HG02759 (cell line): Measurements from ENCODE around the gene RER1.
A peak's percentile ranks its signal among the peaks of the same experiment; 100 is the strongest.

Experiments
- ATAC-seq: cut with Tn5 transposase; IDR thresholded peaks from one replicate; pipeline ENCODE4 v1.9.1; 2021; ENCODE audit warnings: mild to moderate bottlenecking, moderate library complexity; ENCODE audit not compliant: unreplicated experiment

The RER1 gene

DNA sequence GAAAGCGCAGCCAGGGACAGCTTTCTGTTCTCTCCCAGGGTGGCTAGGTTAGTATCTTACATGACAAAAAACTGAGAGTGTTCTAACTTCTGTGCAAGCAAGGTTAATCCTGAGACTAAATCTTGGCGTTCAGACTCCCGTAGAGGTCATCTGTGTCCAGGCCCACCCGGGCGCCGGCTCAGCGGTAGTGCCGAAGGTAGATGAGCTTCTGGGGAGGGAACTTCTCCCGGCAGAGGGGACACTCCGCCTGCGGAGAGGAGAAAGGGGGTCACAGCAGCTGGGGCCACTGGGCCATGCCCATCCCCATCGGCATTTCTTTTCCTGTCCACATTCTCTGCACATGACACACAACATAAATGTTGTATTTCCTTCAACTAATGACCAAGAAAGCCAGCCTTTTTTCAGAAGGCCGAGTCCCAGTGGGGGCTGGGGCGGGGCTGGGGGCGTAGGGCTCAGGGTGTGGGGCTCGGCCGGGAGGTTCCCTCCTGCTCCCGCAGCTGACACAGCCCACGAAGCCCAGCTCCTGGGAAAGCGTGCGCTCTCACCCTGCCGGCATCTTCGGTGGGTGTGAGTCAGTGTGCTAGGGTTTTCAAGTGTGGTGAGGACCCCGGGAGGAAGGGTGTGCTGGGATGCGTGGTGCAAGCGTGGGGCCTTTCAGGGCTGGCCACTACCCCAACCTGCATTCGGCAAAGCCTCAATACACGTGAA, 14.1 kb downstream of the RER1 start:
- no peak for ATAC-seq

DNA sequence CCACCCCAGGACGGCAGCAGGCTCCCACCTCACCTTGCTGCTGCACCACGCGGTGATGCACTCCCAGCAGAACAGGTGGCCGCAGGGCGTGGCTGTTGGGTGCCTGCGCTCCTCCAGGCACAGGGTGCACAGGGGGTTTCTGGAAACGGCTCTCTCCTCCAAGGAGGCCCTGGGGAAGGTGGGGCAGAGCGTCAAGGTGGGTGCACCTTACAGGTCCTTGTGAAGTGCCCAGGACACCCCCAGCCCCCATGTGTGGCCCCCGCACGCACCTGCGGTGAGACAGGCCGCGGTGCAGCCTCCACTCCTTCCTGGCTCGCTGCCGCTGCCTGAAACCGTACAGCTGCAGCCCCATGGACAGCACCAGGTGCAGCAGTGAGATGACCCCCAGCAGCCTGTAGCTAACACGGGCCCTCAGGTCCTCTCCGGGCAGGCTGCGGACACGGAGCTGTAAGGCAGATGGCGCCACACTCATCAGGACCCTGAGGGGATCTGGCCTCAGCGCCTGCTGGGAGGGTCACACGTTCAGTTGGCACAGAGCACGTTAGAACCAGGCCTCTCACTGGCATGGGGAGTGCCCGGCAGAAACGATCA, 14.9 kb downstream of the RER1 start:
- no peak for ATAC-seq

DNA sequence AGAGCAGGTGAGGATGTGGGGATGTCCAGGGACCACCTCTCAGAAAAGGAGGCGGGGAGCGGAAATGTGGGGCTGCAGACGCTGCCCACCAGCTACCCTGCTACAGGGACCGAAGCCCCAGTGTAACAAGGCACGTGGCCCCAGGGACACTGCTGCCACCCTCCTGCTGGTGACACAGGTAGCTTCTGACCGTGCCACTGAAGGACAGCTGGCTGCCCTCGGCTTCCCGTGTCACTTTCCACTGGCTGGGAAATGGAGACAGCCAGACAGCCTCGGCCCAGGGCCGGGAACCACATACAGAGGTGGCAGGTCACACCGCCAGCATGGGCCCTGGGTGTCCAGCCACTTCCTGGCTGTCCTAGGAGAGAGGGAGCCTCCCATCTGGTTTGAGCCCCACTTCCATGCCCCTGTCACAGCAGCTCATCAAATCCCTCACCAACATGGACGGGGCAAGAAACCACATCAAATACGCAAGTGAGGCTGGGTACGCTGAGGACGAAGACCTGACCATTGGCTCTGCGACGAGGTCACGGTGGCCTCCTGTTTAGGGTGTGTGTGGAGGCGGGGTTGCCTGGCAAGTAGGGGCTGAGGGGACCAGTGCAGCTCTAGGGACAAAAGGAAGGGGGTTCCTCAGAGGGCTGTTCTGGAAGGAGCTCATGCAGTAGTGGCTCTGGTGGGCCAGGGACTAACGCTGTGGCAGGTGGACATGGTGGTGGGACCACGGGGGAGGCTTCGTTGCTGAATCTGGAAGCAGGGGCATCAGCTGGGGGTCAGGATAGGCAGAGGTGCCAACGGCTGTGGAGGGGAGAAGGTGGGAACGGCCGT, 15.7 kb downstream of the RER1 start:
- ATAC-seq = no peak

DNA sequence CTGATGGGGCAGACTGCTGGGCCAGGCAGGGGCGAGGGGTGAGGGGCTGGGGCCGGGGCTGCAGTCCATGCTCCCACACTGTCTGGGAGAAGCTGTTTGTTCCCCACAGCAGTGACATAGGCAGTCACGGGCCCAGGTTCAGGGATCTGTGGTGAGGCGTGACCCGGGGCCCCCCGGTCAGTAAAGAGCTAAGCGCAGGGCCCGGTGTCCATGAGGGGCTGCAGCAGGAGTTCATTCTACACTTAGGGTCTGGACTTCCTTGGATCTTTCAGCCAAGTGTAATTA, 16.3 kb downstream of the RER1 start:
- no peak for ATAC-seq

DNA sequence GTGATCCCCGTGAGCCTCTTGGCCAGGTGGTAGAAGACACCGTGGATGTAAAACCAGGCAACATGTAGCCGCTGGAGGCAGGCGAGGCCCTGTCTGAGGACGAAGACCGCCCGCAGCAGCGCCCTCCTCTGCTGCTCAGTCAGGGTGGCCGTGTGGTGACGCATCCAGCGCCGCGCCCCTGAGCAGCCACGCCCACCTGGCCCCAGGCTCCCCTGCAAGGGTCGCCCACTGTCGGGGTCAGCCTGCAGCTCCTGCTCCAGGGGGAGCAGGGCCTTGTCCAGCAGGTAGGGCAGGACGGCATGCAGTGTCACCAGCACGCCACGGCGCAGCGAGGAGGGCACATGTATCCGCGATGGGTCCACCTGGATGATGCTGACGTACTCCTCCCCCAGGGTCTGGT, 16.8 kb downstream of the RER1 start:
- no peak for ATAC-seq

DNA sequence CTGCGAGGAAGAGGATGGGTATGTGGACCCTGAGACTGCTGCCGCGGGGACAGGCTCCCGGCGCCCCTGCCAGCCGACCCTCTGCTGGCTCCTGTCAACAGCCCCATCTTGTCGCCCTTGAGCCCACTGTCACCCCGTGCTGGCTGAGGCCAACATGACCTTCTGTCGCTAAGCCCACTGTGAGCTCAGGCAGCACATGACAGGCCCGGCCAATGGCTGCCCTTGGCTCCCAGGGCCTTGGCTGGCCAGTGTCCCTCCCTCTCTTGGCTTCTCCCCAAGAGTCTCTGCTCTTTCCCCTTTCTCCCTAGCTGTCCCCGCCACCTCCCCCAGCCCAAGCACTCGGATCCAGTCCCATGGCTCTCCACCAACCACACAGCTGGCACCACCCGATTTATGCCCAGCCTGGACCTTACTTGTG, 17.2 kb downstream of the RER1 start:
- no peak for ATAC-seq

DNA sequence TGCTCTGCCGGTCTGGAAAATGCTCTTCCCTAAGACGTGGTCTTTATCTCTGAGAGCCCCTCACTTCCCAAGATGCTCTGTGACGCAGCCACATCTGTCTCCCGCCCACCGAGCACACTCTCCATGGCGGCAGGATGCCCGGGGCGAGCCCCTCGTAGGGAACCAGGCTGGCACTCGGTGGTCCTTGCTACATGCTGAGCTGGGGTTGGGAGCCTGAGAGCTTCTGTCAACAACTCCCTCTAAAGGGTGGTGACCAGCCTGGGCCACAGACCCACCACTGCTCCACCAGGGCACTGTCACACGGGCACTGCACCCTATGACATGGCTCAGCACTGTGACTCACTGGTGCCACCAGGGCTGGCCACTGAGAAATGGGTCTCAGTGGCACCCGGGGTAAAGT, 18.1 kb downstream of the RER1 start:
- ATAC-seq = no peak

DNA sequence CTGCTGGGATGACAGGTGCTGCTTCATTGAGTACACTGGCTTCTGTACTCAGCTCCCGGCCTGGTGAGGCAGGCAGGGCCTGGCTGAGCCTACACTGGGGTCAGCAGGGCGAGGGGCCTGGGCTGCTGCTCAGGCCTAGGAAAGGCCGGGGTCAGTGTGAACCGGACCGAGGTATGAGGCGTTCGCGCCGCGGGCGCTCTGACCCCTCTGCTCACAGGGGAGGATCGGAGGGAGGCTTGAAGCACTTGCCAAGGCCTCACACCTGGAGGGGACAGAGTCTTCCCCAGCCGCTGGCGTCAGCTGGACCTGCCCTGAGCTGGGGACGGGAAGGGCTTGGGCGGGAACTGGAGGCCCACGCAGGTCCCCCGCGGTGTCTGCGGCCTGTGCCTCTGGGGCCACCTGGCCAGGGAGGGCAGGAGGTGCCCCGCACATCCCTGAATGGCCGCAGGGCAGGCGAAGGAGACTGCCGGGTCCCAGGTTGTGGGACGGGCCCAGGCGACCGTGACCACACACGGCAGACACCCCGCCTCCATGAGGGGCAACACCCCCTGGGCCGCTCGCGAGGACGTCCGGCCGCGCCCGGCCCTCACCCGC, 20.3 kb downstream of the RER1 start:
- ATAC-seq = peak; percentile 24

DNA sequence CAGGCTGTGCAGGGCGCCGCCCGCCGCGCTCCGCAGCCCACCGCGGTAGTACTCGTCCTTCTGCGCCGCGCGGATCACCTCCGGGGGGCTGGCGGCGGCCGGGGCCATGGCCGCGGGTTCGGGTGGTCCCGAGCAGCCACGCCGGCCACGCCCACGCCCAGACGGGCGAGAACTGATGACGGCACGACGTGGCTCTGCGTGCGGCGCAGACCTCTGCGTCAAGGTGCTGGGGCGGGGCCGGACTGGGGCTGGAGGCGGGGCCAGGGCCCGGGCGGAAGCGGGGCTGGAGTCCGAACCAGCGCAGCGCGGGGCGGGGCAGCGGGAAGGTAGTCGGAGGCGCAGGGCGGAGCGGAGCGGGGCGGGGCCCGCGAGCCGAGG, 20.7 kb downstream of the RER1 start, which contains the start of gene PEX10:
Gene PEX10 (minus strand): TSS at position 170 of the 378 bp plus-strand sequence. CDS start 62 bp downstream, at position 108.
- peak; percentile 89 for ATAC-seq

DNA sequence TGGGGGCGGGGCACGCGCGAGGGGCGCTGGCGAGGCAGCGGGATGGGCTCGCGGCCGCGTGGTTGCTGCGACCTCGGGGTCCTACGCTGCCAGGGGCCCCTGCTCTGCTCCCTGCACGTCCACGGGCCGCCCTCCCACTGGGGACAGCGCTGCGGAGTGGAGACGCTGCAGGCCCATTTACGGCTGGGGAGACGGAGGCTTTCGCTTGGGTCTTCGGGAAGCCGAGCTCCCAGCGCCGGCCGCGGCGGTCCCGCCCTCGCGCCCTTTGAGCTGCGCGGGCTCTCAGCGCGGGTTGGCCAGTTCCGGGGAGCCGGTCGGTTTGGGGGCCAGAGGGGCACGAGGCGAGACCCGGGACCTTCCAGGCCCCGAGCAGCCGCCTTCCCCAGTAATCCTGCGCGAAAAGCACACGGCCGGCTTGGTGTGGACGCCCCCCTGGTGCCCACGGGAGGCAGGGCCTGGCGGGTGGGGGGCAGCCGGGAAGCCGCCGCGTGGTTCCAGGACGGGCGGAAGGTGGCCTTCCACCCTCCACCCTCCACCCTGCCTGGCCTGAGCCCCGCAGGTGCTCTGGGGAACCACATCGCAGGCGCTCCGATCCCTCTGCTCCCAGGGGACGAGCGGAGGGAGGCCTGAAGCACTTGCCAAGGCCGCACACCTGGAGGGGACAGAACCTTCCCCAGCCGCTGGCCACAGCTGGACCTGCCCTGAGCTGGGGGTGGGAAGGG, 21.3 kb downstream of the RER1 start:
- peak; percentile 24 for ATAC-seq

DNA sequence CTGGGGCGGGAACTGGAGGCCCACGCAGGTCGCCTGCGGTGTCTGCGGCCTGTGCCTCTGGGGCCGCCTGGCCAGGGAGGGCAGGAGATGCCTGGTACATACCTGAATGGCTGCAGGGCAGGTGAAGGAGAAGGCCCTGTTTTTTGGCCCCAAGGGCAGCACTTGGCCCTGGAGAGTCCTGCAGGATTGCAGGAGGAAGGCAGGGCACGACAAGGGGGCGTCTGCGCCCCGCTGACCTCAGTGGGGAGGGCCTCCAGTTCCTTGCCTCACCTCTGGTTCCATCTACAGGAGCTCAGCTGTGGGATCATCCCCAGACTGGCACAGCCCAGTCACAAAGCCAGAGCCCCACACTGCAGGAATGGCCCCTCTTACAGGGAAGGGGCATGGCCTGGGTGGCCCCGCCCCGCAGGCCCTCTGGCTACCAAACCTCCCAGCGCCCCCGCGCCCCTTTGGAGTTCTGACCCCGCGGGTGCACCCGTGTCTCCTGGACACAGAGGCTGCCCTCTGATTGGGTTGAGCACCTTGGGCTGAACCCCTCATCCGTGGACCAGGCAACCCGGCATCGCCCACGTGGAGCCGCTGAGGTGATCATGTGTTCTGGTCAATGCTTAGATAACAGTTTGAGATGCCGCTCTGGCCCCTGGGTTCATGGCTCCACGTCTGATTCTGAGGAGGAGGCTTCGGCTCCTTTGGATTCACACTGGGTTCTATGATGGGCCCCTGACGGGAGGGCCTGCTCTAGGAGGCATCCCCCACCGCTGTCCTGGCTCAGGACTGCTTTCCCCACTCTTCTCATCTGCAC, 22.1 kb downstream of the RER1 start:
- ATAC-seq = no peak

DNA sequence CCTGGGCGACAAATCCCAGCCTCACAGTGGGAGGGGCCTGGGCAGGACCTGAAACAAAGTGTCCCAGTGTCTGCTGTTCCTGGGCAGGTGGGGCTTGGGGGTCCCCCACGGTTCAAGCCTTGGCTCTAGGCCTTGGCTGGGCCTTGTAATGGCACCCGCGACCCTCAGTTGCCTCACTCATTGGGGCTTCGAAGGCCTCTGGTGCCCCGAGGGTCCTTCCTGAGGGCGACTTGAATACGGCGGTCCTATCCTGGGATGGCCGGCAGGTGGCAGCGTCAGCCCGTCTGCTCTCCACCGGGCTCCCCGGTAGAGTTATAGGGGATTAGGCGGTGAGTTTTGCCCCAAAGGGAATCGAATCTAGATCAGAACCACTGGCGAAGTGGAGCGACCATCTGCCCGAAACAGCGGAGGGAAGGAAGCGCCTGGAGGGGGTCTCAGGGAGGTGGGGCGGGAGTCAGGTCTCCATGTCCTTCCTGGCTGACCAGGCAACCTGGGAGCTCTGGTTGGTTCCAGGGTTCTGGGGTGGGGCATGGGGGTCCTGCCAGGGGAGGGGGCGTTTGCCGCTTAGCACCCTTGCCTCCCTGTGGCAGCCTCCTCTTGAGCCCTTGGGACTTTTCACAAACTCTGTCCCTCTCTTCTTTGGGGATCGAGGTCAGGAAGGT, 22.8 kb downstream of the RER1 start:
- ATAC-seq = no peak

DNA sequence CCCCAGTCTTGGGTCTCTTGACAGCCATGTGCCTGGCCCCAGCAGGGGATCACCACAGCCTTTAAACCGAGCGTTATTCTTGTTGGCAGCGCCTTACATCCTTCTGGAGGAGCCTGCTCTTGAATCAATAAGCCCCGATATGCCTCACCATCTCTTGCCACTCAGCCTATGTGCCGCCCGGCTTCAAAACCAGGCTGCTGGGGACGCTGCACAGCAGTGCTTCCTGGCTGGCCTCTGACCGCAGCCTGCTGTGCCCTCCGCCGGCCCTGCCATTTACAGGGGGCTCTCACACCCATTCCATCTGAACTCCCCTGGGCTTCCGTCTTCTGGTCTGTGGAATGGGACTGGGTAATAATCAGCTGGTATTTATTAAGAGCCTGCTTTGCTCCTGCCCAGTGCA, 23.7 kb downstream of the RER1 start:
- no peak for ATAC-seq

DNA sequence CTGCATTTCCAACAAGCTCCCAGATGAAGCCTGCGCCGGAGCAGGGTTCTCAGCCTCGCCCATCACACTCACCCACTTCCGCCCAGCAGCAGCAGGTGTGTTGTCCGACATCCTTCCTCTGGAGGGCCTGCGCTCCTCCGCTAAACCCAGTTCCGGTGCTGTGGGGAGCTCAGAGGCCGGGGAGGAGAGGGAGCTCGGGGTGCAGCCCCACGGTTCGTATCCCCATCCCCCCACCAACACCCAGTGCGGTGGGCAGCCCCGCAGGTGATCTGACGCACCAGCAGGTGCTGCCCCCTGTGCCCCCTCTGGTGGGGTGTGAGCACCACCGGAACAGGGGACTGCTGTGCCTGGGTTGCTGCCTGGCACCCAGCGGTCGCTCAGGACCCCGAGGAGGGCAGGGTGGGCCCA, 24.2 kb downstream of the RER1 start:
- ATAC-seq = no peak

DNA sequence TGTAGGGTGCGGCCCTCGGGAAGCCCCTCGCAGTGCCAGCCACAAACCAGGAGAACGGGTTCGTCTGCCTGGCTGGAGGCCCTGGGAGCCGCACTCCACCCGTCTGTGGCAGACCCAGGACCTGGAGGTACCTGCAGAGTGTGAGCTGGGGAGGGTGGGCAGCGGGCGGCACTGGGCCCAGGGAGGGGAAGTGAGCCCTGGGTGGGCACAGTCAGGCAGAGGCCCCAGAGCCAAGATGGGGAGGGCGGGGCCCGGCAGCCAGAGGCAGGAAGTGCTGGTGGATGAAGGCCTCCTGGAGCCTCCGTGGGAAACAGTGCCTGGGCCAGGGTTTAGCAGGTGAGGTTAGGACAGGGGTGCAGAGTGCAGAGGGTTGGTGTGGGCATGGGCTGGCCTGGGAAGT, 24.8 kb downstream of the RER1 start:
- no peak for ATAC-seq

DNA sequence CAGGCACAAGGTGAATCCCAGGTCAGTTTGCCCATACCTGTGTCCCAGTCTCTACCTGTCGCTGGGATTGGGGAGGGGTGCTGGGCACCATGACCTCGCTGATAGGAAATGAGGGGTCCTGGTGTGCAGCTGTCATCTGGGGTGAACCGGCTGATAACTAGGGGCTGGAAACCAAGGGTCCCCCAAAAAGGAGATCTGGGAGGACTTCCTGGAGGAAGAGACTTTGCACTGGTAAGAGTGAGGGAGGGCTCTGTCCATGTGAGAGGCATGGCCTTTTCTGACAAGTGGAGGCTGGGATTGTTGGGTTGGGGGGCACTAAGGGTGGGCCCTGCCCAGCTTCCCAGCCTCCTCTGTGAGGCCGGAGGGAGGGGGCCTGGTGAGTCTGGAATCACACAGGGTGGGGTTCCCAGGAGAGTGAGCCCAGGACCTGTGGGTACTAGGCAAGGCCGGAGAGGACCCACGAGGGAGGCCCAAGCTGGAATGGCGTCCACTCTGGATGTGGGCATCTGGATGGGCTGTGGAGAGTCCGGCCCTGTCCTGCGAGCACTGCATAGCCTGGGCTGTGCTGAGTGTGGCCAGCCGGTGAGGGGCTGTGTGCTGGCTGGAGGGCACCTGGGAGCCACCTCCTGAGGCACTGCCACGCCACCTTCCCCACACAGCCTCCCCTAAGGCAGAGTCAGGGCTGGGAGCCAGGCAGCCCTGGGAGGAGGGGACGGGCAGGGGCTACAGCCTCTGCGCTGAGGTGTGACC, 25.6 kb downstream of the RER1 start:
- no peak for ATAC-seq

DNA sequence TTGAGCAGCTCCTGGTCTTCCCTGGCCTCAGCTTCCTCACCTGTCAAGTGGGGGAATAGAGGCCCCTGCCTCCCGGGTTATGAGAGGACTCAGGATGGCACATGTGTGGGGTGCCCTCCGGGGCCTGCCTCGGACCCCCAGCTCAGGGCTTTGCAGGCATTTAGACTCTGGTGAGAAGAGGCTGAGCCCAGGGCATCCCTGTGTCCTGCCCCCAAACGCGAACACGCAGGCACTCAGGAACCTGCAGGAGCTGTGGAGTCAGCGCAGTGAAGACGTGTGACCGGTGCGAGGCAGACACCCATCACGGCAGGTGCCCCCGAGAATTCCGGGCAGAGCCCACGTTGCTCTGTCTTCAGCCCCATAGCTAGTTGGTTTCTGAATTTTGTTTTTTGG, 26.2 kb downstream of the RER1 start:
- no peak for ATAC-seq

DNA sequence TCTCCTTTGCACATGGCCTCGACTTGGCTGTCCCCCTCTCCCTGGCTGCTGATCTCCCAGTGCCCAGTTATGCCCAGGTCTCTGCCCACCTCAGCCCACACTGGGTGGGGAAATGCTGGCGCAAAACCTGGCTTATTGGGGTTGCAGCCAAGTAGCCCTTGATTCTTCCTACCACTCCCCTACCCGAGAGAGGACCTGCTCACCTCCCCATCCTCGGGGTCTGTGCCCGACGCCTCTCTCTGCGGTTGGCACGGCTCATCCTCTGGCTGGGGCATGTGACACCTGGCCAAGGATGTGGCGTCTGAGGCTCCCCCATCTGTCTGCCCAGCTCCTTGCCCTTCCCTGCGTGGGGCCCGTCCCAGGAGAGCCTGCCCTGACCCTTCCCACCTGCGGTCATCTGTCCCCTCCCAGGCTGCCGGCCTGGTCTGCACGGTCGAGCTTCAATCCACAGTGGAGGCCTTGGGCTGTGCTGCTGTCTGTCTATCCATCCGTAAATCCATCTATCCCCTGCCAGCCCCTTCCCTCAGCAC, 27.2 kb downstream of the RER1 start:
- no peak for ATAC-seq

DNA sequence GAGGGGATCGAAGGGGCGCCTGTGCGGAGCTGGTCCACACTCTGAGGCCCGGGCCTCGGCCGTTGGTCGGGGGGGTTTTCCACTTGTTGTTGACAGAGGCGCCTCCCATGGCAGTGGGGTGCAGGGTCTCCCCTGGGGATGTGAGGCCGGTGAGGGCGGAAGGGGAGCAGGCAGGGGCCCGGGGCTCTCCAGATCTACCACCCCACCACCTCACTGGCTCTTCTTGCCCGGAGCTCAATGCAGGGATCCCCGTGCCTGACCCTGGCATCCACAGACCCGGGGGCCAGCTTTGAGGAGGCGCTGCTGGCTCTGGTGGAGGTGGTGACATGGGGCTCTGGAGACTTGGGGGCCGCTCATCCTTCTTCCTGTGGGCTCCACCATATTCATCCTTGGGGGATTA, 27.8 kb downstream of the RER1 start:
- no peak for ATAC-seq
